Measurements from ENCODE around the gene LY6G6C.

The LY6G6C gene, protein sequence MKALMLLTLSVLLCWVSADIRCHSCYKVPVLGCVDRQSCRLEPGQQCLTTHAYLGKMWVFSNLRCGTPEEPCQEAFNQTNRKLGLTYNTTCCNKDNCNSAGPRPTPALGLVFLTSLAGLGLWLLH

DNA sequence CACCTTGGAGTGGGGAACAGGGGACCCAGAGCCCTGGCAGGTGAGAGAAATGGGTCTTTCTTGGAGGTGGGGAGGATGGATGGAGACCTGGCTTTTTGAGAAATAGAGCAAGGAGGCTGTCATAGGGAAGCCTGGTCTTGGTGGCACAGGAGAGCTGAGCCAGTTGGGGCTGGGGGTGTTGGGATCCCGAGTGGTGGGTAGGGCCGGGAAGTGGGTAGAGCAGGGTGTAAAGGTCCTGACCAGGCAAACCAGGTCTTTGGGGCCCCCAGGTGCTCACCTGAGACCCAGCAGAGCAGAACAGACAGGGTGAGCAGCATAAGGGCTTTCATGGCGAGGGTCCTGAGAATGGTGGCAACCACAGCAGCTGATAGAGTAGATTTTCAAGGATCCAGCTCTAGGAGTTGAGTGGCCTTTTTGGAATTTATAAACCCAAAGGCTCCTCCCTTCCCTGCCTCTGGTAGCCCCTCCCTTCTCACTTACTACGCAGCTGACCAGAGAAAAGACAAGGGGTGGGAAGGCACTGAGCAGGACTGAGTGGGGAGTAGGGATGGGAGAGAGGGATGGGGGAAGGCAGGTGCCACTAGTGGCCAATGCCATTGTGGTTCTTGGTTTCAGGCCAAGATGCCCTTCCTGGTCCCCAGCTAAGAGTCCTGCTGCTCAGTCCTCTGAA is at the start of gene LY6G6C:
Gene LY6G6C (minus strand): TSS at position 396 of the 670 bp plus-strand sequence. CDS start 67 bp downstream, at position 329.
- no peak for DNase-seq

DNA sequence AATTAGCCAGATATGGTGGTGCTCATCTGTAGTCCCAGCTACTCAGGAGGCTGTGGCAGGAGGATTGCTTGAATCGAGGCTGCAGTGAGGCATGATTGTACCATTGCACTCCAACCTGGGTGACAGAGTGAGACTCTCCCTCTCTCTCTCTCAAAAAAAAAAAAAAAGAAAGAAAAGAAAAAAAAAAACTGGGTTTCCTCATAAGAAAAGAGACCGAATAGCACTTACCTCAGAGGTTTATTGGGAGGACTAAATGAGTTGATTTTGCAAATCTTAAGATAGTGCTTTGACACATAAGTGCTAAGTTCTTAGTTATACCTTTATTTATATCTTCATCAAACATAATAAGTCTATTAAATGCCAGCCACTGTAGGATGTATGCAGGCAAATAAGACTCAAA is 49.3 kb upstream of the LY6G6C start:
- DNase-seq, result no peak

DNA sequence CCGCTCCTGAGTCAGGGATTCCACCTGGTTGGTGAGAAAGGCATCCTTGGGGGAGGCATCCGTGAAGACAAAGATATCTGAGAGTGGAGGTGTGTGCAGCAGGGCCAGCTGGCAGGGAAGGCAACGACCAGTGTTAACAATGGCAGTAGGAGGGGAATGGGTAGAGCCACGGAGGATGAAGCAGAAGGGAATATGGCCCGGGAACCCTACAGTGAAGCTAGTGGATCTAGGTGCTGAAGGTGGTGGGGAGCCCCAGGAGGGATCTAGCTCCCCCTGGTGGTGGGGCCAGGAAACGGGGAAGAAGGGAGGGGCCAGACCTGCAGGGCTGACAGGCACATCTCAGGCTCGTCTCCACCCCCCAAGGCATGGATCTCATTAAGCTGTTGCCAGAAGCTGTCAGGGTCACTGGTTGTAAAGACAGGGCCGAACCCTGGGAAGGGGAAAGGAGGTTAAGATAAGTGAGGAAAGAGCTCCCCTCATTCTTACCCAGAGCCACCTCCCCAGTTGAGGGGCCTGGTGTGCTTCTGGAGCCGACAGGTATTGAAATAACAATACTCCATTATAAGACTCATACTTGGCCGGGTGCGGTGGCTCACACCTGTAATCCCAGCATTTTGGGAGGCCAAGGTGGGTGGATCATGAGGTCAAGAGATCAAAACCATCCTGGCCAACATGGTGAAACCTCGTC is 48.3 kb upstream of the LY6G6C start:
- DNase-seq, result peak; percentile 84 to 90

DNA sequence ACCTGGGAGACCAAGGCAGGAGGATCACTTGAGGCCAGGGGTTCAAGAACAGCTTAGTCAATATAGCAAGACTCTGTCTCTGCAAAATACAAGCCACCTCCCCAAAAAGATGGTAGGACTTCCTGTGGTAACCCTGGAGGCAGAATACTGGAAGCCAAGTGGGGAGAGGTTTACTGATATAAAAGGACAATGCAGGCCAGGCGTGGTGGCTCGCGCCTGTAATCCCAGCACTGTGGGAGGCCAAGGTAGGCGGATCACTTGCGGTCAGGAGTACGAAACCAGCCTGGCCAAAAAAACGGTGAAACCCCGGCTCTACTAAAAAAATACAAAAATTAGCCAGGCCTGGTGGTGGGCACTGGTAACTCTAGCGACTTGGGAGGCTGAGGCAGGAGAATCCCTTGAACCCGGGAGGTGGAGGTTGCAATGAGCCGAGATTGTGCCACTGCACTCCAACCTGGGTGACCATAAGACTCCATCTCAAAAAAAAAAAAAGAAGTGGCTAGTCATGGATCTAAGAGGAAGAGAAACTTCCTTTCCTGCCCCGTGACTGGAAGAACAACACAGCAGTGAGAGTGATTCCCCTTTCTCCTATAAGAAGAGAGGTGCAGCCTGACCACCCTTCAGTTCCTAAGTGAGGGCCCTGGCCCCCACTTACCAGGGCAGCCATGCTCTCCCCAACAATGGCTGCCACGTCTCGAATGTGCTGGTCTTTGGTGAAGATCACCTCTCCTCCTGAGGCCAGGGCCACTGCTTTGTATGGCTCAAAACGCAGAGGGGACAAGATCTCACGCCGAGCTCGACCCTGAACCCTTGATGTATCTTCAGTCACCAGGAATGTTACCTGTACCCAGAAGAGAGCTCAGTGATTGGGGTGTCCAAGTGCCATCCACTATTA is 47.1 kb upstream of the LY6G6C start:
- no peak for DNase-seq

DNA sequence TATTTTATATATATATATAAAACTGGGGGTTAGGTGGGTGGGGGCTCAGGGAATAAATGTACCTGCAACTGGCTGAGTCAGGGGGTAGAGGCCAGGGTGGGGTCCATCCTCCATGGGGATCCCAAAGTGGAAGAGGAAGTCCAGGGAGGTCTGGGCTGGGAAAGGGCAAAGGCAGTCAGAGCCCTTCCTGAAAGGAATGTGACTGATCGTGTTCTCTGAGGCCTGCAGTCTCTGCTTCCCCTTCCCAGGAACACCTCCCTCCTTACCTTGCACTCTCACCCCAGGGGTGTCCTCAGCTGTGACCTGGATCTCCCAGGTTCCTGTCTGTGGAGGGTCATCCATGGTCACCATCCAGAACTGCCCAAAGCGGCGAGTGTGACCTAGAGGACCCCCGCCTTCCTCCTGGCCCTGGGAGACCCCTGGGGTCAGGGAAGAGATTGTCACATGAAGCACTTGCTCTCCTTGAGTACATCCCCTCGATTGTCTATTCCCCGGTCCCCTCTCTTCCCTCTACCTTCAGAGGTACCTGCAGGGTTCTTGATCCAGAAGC is 45.6 kb upstream of the LY6G6C start:
- DNase-seq, result no peak

DNA sequence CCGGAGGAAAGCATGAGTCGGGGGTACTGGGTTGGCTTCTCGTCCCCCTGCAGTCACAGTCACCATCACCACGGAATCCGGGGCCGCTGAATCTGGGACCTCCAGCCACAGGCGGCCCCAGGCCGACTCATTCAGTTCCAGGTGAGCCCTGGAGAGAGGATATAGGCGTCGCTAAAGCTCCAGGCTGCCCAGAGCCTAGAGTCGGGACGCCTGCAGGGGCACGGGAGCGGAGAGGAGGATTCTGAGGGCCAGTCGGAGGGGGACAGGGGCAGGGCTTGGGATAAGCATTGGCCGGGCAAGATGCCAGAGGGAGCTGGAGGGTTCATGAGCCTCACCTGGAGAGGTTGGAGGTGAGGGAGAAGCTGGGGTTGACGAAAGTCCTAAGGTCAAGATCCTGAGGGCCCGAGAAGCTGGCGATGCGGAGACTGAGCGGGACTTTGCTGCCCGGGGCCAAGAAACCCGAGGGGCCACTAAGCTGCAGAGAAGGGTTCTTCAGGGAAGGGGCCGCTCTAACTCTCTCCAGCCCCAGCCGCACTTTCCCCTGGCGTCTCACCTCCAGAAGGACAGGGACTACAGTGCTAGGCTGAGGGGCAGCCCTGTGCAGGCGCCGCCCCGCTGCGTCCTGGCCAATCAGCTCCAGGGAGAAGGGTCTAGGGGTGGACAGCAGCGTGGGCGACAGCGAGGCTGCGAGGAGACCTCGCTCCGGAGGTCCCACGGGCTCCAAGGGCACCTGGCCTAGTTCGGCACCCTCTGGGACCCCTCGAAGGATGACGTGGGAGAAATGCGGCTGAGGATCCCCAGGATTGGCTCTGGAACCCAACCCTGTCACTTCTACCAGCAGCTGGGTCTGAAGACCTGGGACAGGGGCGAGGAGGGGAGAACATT is 44.6 kb upstream of the LY6G6C start:
- no peak for DNase-seq

DNA sequence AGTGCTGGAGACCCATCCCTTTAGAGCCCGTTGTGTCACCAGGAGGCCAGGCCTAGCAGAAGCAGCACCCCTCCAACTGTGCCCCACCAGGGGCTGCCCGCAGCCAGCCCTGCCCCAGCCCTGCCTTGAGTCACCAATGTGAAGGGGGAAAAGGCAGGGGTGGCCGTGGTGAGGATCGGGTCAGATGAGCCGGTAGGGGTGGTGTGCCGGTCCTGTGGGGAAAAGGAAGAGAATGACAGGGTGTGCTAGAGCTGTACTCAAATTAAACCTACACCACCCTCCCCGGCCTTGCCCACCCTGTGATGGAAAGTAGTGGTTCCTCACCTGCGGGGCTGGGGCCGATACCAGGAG is 44.0 kb upstream of the LY6G6C start:
- DNase-seq, result no peak

DNA sequence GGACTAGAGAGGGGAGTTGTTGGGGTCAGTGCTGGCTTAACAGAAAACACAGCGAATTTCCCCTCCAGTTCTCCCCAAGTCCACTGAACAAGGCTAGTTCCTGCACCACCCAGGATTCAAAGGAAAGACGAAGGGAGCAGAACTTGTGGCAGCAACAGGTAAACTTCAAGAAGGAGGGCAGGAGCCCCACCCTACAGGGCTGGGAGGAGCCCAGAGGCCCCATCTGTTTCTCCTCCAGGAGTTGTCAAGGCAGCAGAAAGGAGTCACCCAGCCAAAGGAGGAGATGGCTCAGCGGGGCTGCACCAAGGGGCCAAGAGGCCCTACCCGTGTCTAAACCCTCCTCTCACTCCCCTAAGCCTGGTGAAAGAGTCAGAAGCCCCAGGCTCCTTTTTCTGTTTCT is 42.7 kb upstream of the LY6G6C start:
- no peak for DNase-seq

DNA sequence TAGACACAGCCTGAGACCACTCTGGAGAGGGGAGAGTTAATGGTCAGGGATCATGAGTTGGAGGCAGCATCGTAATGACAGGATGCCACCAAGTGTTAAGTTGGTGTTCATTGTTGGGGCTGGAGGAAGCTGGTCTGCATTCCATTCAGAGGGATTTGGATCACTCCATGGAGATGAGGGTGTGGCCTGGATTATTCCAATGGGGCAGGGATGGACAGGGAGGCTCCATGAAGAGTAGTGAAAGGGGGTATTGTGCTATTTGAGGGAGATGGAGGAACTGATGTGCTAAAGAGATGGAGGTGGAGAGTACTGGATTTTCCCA is 42.0 kb upstream of the LY6G6C start:
- DNase-seq, result no peak

DNA sequence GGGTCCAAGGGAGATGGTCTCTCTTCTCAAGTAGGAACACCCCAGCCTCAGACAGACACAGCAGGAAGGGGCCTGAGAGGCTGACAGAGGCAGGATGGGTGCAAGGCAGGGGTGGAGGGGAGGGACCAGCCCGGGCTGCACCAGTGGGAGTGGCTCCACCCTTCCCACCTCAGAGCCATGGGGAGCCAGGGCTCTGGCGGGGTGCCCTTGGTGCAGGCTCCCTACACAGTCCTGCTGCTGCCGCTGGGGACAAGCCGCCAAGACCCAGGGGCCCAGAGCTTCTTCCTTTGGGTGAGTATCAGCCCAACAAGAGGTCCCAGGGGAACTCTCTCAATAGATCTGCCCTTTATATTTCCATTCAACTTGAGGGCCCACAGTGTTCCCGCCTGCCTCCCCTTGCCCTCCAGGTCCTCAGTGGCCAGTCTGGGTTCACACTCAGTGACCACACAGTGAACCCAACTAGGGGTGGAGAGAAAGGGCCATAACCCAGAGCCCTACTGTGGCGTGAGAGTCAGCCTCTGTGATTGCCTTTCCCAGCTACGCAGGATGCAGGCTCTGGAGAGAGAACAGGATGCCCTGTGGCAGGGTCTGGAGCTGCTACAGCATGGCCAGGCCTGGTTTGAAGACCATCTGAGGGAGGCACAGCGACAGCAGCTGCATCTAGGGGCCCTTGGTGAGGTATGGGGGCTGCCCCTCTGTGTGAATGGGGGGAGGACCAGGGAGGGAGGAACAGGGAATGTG is 41.5 kb upstream of the LY6G6C start:
- DNase-seq, result no peak

DNA sequence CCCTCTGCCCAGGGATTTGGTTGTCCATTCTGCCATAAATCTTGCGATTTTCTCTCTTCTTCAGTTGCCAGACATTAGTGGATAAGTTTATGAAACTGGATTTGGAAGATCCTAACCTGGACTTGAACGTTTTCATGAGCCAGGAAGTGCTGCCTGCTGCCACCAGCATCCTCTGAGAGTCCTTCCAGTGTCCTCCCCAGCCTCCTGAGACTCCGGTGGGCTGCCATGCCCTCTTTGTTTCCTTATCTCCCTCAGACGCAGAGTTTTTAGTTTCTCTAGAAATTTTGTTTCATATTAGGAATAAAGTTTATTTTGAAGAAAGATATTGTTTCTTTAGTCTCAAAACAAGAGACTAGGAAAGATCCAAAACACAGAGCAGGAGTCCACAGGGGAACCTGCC is 40.8 kb upstream of the LY6G6C start, which contains the start of gene SAPCD1:
Gene SAPCD1 (plus strand): TSS at position 301 of the 400 bp plus-strand sequence. CDS start 399 bp downstream, outside the sequence.
- no peak for DNase-seq

DNA sequence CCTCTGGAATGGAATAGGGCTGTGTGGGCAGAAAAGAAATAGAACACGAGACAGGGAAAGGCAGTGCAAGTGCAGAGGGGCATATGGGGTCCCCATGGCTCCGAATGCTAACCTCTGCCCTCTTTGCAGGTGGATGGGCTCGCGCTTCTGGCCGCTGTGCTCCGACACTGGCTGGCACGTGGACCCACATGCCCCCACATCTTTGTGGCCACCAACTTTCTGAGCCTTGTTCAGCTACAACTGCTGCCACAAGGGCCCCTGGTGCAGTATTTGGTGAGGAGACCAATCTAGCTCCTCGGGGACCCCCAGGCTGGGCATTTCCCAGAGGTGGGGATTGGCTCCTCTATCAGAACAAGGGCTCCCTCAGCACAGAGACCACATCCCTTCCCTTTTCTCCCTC is 39.8 kb upstream of the LY6G6C start:
- no peak for DNase-seq

DNA sequence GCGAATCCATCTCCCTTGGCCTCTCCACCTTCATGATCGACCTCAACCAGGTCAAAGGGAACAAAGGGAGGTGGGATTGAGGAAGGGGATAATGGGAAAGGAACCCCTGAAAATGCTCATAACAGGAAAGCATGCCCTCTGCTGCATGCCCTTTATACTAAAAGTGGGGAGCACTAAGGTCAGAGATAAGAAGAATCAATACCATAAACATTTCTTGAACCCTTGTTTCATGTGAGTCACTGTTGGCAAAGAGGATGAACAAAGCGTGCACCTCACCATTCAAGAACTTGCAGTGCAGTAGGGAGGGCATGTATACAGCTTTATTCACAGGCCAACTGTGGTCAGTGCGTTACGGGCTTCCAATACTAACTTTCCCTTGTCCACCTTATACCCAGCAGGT is 39.2 kb upstream of the LY6G6C start:
- no peak for DNase-seq

DNA sequence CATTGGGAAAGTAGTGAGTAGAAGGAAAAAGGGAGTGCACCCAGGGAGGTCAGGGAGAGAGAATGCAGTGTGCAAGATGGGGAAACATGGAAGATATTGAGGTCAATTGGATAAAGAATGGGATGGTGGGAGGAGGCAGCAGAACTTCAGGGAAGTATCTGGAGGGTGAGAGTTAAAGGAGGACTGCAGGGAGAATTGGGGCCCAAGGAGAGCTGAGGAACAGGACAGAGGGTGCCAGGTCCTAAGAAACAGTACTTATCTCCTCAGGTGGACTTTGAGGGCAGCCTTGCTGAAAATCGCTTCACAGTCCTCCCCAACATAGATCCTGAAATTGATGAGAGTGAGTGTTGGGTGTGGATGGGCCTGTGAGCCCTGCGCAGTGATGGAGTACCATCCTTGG is 36.7 kb upstream of the LY6G6C start:
- DNase-seq, result no peak

DNA sequence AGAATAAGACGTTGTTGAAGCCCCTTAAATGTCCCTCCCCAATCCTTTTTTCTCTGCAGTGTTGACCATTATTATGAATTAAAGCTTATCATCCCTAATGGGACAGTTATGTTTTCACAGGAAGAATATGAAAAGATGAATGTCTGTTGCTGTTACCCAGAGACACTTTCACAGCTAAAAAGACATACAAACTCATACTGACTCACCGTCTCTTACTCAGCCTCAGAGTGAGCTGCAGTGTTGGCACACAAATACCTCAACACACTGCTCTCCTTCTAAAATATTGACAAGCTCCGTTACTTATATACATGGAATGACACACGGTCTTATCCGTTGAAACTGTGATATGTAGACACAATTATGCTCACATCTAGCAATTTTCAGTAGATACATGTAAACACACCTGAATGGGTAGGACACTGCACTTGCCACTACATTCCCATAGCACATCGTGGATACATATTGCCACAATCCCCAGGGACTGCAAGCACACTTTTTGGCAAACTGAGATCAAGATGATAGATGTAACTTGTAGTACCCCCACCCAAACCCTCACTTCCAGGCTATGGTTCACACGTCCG is 31.3 kb upstream of the LY6G6C start:
- DNase-seq, result no peak

DNA sequence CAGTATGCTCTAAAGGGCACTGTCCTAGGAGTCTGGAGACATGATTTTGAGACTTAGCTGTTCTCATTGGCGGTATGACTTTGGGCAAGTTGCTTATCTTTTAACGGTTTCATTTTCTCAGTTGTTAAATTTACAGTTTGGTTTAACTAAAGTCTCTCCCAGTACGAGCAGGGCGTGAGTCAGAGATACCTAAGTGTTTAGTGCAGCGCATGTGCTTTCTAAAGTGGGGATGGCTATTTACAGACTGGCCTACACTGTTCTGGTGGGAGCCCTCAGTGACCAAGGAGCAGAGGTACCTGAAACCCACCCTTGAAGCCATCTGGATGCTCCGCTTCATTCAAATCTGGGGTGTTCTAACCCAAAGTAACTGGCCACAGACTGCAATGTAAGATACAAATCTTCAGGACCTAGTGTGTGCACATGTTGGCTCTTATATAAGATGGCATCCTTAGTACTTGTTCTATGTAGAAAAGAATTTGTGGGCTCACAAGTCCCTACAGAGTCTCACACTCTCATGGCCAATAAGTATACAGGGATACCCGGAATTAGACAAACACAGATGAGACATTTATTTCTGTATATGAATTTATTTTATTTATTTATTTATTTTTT is 29.0 kb upstream of the LY6G6C start:
- DNase-seq, result no peak

DNA sequence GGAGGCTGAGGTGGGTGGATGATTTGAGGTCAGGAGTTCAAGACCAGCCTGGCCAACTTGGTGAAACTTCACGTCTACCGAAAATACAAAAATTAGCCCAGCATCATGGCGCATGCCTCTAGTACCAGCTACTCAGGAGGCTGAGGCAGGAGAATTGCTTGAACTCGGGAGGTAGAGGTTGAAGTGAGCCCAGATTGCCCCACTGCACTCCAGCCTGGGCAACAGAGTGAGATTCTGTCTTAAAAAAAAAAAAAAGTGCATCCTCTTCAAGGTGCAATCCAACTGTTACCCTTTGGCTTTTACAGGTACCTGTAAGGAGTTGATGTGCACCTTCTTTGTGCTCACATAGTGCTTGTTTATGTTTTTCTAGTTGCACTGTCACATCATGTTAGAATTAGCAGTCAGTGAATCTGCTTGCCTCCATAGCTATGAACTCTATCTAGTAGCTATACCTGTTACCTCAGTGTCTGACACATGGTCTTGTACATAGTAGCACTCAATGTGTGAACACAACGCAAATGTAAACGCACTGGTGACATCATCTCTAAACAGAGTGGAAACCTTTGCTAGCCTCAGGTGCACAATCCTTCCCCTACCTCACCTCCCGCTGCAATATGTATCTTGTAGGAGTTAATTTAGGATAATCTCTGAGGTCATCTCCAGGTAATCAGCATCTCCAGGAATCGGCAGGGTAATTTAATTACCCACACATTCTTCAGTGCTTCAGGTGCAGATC is 27.9 kb upstream of the LY6G6C start:
- DNase-seq, result no peak

DNA sequence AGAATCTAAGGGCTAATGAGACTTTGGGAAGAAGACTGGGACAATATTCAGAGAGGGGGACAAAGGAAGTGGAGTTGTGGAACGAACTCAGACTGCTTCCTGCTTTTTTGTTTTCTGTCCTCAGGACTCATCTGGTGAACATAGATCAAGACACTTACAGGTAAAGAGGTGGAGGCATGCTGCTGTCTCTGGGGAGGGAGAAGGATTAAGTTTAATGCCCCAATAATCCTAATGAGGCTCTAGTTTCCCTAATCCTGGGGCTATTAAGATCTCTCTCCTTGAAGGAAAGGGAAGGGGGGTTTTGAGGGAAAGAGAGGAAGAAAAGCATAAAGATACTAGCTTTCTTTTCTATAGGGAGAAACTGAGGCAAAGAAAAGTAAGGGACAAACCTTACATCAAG is 22.9 kb upstream of the LY6G6C start:
- no peak for DNase-seq

DNA sequence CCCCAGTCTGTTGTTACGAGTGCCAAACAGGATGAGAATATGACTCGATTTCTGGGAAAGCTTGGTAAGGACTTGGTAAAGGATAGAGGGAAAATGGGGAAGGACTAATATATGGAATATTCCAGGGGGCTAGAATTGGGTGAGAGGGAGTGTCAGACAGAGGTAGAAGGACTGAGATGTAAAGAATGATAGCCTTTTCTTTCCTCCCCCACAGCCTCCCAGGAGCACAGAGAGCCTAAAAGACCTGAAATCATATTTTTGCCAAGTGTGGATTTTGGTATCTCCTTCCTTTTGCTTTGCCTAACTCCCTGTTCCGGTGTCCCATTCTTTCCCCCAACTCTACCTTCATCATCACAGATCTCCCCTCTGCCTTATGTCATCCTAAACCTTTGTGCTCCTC is 21.3 kb upstream of the LY6G6C start:
- DNase-seq, result no peak

DNA sequence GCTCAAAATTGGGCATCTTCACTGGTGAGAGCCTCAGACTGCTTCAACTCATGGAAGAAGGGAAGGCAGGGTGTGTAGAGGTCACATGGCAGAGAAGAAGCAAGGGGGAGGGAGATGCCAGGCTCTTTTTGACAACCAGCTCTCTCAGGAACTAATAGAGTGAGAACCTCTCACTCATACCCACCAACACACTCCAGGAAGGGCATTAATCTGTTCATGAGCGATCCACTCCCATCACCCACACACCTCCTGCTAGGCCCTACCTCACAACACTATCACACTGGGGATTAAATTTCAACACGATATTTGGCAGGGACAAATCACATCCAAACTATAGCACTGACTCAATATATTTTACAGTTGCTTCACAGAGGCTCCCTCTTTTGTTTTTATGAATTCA is 20.3 kb upstream of the LY6G6C start:
- no peak for DNase-seq
